ENCODE results near the gene FXYD4.
A peak's percentile ranks its signal among the peaks of the same experiment; 100 is the strongest.

FXYD4 gene

DNA sequence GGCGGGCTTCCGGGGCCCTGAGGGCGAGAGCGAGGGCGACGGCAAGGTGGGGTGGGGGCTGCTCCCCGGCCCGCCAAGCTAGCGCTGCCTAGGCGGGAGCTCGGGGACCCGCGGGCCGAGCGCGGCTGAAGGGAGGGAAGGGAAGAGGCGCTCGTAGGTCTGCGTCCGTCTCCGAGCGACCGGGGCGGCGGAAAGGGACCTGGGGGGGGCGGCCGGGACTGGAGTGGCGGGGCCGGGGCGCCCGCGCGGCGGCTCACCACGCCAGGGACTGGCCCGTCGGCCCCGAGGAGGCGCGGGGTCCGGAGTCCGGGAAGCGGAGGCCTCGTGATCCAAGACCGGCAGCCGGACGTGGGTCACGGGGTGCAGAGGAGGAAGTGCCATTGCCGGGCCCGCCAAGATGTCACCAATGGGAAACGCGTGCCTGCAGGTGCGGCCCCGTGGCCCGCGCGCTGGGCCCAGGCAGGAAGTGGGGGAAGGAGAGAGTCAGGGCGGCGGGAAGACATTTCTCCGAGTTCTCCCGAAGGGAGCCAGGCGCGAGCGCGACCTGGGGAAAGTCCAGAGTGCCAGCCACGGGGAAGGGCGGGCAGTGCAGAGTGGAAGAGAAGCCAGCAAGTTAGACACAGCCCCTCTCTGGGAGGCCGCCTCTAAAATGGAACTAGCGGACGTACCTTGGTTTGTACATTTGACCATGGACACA lies 25.6 kb downstream of the FXYD4 start:
- DNase-seq, result peak; percentile 89

- no peak for DNase-seq
Measured at GRCh38 chr10:43398939-43399319, 27.5 kb downstream of the FXYD4 start.

DNA sequence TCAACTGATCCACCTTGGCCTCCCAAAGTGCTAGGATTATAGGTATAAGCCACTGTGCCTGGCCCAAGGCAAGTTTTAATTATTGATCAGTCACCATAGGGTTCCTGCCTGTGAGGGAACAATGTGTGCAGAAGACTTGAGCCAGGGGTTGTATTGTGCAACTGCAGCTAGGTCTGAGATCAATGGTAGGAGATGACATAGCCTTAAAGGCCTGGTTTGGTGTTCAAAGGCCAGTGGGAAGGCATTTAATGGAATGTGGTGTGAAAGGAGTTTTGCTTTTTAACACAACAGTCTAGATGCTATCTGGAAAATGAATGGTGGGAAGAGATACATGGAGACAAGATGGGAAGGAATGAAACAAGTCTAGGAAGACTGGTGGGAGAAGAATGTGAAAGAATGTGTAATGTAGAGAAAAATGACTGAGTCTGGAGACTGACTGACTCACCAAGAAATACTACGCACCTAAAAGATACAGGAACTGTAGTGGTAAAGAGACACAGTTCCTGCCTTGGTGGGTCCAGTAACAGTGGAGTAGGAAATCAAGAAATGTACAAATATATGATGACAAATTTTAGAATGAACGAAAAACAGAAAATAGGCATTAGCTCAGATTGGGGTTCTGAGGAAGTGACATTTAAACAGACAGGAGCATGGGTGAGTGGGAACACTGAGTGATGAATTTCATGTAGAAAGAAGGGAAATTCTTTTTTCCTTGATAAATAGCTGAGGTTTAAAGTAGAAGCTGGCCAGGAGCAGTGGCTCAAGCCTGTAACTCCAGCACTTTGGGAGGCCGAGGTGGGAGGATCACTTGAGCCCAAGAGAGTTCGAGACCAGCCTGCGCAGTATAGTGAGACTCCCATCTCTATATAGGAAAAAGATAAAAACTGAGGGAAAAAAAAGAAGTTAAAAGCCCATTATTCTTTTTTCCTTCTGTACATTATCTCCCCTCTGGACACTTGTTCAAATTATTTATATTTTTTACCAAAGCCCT lies 28.2 kb downstream of the FXYD4 start:
- no peak for DNase-seq

GRCh38 chr10:43401627-43402026 lies 30.2 kb downstream of the FXYD4 start:
- DNase-seq, result no peak

- no peak for DNase-seq
Measured at GRCh38 chr10:43402176-43402575, 30.7 kb downstream of the FXYD4 start.

DNA sequence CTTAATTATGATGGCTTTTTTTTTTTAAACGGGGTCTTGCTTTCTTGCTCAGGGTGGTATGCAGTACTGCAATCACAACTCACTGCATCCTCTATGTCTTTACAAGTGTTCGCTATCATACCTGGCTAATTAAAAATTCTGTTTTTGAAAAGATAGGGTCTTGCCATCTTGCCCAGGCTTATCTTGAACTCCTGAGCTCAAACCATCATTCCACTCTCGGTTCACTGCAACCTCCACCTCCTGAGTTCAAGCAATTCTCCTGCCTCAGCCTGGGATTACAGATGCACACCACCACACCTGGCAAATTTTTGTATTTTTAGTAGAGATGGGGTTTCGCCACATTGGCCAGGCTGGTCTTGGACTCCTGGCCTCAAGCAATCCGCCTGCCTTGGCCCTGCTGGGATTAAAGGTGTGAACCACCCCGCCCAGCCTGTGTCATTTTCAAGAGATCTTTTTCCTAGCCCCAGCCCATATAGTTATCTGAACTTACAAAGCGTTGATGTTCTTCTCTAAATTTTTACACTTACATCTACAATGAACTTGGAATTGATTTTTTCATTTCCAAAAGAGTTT lies 31.5 kb downstream of the FXYD4 start:
- DNase-seq, result no peak

DNA sequence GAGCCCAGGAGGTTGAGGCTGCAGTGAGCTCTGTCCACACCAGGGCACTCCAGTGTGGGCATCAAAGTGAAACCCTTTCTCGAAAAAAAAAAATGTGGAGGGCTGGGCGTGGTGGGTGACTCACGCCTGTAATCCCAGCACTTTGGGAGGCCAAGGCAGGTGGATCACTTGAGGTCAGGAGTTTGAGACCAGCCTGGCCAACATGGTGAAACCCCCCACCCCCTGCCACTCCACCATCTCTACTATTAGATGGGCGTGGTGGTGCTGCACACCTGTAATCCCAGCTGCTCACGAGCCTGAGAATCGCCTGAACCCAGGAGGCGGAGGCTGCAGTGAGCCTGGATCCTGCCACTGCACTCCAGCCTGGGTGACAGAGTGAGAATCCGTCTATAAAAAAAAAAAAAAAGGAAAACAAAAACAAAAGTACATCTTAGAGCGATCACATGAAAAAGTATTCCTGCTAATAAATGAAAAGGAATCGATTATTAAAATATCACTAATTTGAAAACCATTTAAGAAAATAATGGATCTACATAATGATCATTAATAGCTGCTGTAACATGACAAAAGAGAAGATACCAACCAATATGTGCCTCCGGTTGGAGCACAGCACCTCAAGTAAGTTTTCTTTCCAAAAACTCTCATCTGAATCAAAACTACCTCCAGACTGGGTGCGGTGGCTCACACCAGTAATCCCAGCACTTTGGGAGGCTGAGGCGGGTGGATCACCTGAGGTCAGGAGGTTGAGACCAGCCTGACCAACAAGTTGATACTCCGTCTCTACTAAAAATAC lies 32.7 kb downstream of the FXYD4 start:
- DNase-seq, result no peak

GRCh38 chr10:43404704-43405084 lies 33.3 kb downstream of the FXYD4 start:
- no peak for DNase-seq

GRCh38 chr10:43407148-43407575 lies 35.7 kb downstream of the FXYD4 start:
- DNase-seq, result peak; percentile 73

GRCh38 chr10:43407576-43408330 lies 36.3 kb downstream of the FXYD4 start:
- peak; percentile 94 for DNase-seq

DNA sequence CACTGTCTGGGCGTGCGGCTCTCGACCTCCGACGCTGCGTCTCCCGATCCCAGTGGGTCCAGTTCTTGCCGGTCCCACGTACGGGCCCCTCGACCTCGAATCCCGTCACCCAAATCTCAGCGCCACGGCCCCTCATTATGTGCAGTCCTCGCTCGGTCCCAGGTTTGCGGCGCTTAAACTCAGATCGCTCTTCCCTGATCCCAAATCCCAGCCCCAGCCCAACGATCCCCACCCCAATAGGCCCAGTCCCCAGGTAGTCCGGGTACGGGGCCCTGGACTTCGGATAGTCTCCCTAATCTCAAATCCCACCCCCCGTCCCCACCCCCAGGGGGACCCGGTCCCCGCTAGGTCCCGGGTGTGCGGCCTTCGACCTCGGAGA lies 36.9 kb downstream of the FXYD4 start:
- no peak for DNase-seq

DNA sequence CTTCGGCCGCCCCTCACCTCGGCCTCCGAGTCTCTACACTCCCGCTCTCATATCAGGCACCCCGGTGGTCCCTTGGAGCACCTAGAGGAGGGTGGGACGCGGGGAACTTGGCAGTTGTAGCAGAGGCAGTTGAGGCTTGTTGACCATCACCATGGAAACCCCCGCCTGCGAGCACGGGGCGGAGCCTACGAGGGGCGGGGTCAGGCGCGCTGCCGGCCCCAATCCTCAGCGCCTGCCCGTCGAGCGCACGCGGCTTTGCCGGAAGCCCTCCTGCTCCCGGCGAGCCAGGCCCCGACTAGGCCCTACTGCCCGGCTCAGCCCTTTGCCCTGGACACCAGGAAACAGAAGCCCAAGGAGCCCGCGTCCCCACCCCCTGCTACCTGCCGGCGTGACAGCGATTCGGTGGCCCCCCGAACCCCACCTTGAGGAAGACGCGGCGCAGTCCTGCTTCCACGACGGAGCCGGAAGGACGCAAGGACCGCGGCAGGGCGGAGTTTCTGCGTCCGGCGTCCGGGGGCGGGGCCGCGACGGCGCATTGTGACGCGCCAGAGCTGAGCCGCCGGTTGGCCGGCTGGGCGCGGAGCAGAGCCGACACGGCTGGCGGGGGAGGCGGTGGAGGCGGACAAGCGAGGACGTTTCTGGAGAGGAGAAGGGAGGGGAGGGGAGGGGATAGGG lies 37.4 kb downstream of the FXYD4 start, which contains the start of gene HNRNPF:
TSS of gene HNRNPF (minus strand) at position 477 of the 675 bp plus-strand sequence. CDS start 21,302 bp downstream, outside the sequence.
- peak; percentile 95 for DNase-seq

GRCh38 chr10:43409385-43410109 lies 38.1 kb downstream of the FXYD4 start:
- DNase-seq, result peak; percentile 76

- no peak for DNase-seq
Measured at GRCh38 chr10:43410345-43410744, 38.9 kb downstream of the FXYD4 start.

GRCh38 chr10:43411536-43411935 lies 40.1 kb downstream of the FXYD4 start:
- no peak for DNase-seq

DNA sequence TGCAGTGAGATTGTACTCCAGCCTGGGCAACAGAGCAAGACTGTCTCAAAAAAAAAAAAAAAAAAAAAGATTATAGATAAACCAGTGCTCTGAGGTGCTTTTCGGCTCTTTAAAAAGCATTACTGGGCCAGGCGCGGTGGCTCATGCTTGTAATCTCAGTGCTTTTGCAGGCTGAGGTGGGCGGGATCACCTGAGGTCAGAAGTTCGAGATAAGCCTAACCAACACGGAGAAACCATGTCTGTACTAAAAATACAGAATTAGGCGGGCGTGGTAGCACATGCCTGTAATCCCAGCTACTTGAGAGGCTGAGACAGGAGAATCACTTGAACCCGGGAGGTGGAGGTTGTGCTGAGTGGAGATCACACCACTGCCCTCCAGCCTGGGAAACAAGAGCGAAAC lies 44.1 kb downstream of the FXYD4 start:
- no peak for DNase-seq

DNA sequence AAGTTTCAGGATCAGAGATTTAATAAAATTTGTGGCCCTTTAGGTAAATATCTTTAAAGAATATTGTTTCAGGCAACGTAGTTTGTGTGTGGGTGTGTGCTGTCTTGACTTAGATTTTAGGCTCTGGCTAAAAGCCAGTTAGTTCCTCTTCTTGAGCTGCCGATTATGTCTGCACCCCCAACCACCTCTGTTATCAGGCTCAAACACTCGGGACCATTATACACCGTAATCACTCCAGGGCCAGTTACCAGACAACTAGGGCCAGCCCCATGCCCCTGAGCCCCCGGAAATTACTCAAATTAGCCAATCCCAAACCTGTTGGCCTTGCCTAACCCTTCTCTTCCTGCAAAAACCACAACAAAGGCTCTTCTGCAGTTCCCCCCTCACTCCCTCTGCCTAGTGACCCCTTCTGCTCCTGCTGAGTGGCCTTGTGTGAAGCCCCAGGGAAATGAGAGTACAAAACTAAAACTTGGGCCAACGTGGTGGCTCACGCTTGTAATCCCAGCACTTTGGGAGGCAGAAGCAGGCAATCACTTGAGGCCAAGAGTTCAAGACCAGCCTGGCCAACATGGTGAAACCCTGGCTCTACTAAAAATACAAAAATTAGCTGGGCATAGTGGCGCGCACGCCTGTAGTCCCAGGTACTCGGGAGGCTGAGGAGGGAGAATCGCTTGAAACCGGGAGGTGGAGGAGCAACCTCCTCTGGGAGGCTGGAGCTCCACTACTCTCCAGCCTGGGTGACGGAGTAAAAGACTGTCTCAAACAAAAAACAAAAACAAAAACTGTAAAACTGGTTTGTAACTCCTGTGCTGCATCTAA lies 46.7 kb downstream of the FXYD4 start:
- peak; percentile 71 for DNase-seq

- DNase-seq, result no peak
Measured at GRCh38 chr10:43419997-43420368, 48.5 kb downstream of the FXYD4 start.

DNA sequence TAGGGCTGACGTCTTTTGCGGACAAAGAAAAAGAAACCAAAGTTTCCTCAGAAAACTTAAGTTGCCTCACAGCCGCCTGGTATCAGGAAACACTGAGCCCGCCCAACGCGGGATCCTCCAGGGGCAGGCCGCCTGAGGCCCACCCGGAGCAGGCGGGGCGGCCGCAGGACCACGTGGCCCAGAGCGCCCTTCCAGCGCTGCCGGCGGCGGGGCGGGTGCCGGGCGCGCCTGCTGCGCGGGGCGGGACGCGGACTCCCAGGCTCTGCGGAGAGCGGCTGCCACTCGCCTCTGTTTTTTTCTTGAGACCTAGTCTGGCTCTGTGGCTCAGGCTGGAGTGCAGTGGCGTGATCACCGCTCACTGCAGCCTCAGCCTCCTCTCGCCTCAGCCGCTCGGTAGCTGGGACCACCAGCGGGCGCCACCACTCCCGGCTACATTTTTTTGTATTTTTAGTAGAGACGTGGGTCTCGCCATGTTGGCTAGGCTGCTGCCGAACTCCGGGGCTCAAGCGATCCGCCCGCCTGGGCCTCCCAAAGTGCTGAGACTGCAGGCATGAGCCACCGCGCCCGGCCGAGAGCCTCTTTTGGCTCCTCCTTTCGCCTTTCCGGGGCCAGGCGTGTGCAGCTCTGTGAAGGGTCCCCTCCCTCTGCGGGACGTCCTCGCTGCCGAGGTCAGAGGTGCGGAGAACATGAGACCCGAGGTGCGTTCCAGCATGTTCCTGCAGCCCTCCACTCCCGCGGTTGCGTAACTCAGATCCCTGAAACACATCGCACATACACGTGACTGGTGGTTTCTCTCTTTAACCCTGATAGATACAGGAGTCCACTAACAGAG lies 49.1 kb downstream of the FXYD4 start:
- peak; percentile 89 for DNase-seq

Measured in stimulated activated CD8-positive, alpha-beta memory T cell treated with anti-CD3 and anti-CD28 coated beads, Interleukin-4, amount 100 ng/mL, for 48 hours (primary cell).